NK-92 (cell line): ENCODE data around the gene SNX30.

Experiments used
- DNase-seq: peaks from one replicate; lab custom pipeline; 2025; ENCODE audit not compliant: unreplicated experiment; lab: John Stamatoyannopoulos, UW

The SNX30 gene

GRCh38 chr9:112780450-112781036 is 30.0 kb downstream of the SNX30 start:
- no peak for DNase-seq

- DNase-seq, result no peak
These were observed 31.7 kb downstream of the SNX30 start for GRCh38 chr9:112782218-112782617.

- no peak for DNase-seq
These were observed 33.0 kb downstream of the SNX30 start for GRCh38 chr9:112783551-112783954.

- no peak for DNase-seq
These were observed 33.6 kb downstream of the SNX30 start for GRCh38 chr9:112784020-112784785.

GRCh38 chr9:112785986-112786385 is 35.4 kb downstream of the SNX30 start:
- DNase-seq, result no peak

- DNase-seq, result no peak
These were observed 36.4 kb downstream of the SNX30 start for GRCh38 chr9:112786829-112787520.

GRCh38 chr9:112787978-112788377 is 37.4 kb downstream of the SNX30 start:
- DNase-seq, result no peak

GRCh38 chr9:112789473-112789872 is 38.9 kb downstream of the SNX30 start:
- no peak for DNase-seq

- DNase-seq, result no peak
These were observed 39.6 kb downstream of the SNX30 start for GRCh38 chr9:112789891-112790774.

- no peak for DNase-seq
These were observed 42.1 kb downstream of the SNX30 start for GRCh38 chr9:112792670-112793069.

GRCh38 chr9:112793213-112793810 is 42.8 kb downstream of the SNX30 start:
- no peak for DNase-seq

- DNase-seq, result no peak
These were observed 44.2 kb downstream of the SNX30 start for GRCh38 chr9:112794731-112795130.

- DNase-seq, result no peak
These were observed 45.4 kb downstream of the SNX30 start for GRCh38 chr9:112795921-112796320.

- DNase-seq, result no peak
These were observed 45.9 kb downstream of the SNX30 start for GRCh38 chr9:112796485-112796884.

GRCh38 chr9:112809351-112809848 is 58.8 kb downstream of the SNX30 start:
- no peak for DNase-seq

- no peak for DNase-seq
These were observed 59.3 kb downstream of the SNX30 start for GRCh38 chr9:112809906-112810305.

GRCh38 chr9:112810696-112811490 is 60.3 kb downstream of the SNX30 start:
- no peak for DNase-seq

- DNase-seq, result no peak
These were observed 61.0 kb downstream of the SNX30 start for GRCh38 chr9:112811518-112811917.

GRCh38 chr9:112815868-112816267 is 65.3 kb downstream of the SNX30 start:
- DNase-seq, result no peak

- no peak for DNase-seq
These were observed 67.3 kb downstream of the SNX30 start for GRCh38 chr9:112817860-112818203.
